HG03135 (cell line): Measurements from ENCODE around the gene ZMYND10.

Source experiments
- ATAC-seq: cut with Tn5 transposase; IDR thresholded peaks from one replicate; pipeline ENCODE4 v1.9.1; 2021; ENCODE audit warnings: mild to moderate bottlenecking, moderate library complexity; ENCODE audit not compliant: unreplicated experiment

Gene ZMYND10

GRCh38 chr3:50350213-50350526 lies 4.6 kb upstream of the ZMYND10 start:
- no peak for ATAC-seq

GRCh38 chr3:50347187-50347813 lies 1.8 kb upstream of the ZMYND10 start:
- ATAC-seq = no peak

- ATAC-seq = no peak
Observed at GRCh38 chr3:50345008-50345407, 524 bp downstream of the ZMYND10 start.

GRCh38 chr3:50342813-50343633 lies 2.5 kb downstream of the ZMYND10 start:
- ATAC-seq = no peak

- no peak for ATAC-seq
Observed at GRCh38 chr3:50341996-50342650, 3.4 kb downstream of the ZMYND10 start.

GRCh38 chr3:50341537-50341936 lies 4.0 kb downstream of the ZMYND10 start:
- no peak for ATAC-seq

- no peak for ATAC-seq
Observed at GRCh38 chr3:50340448-50341329, 4.8 kb downstream of the ZMYND10 start, which contains the start of gene RASSF1. Gene RASSF1 (minus strand): TSS chr3:50340836. CDS start chr3:50340805, 31 bp downstream.

GRCh38 chr3:50340147-50340447 lies 5.4 kb downstream of the ZMYND10 start:
- ATAC-seq = no peak

GRCh38 chr3:50339485-50340146 lies 5.9 kb downstream of the ZMYND10 start:
- no peak for ATAC-seq

GRCh38 chr3:50338965-50339364 lies 6.6 kb downstream of the ZMYND10 start:
- no peak for ATAC-seq

- ATAC-seq = peak; percentile 67
Observed at GRCh38 chr3:50337175-50337861, 8.2 kb downstream of the ZMYND10 start.

GRCh38 chr3:50336452-50337174 lies 8.9 kb downstream of the ZMYND10 start:
- peak; percentile 27 for ATAC-seq

- no peak for ATAC-seq
Observed at GRCh38 chr3:50334339-50335075, 11.0 kb downstream of the ZMYND10 start.

GRCh38 chr3:50333744-50334328 lies 11.7 kb downstream of the ZMYND10 start:
- ATAC-seq = no peak

- ATAC-seq = no peak
Observed at GRCh38 chr3:50331364-50331907, 14.1 kb downstream of the ZMYND10 start.

GRCh38 chr3:50330330-50330729 lies 15.2 kb downstream of the ZMYND10 start:
- ATAC-seq = no peak

- ATAC-seq = peak; percentile 76
Observed at GRCh38 chr3:50327943-50328691, 17.4 kb downstream of the ZMYND10 start, which contains the start of gene TUSC2. Gene TUSC2 (minus strand): TSS chr3:50328223. CDS start chr3:50328099, 124 bp downstream.
